H1 (cell line): ENCODE measurements around the gene SCYGR4. TPM values are rescaled to one million over a fixed set of nuclear protein-coding genes. Genes with fewer than 3 reads are reported as not detected.

ENCODE experiments used
- CTCF ChIA-PET: fragments of 300-600 bp; sonication (Branson Sonifier 250); formaldehyde crosslinking; loops from one replicate; lab custom pipeline; 2021; ENCODE audit not compliant: partially characterized antibody; lab: Charles Lee
- POLR2A ChIA-PET: fragments of 300-600 bp; sonication (Branson Sonifier 250); formaldehyde crosslinking; loops from one replicate; lab custom pipeline; 2021; ENCODE audit warnings: inconsistent platforms; ENCODE audit not compliant: partially characterized antibody; lab: Charles Lee
- DNase-seq, 2 experiments: peaks; one replicate each; pipeline versions ENCODE4 v3.0.0 to v3.0.0-alpha.2; 2010 to 2022; ENCODE audit warnings: low spot score in 2 of 2, low read depth in 1 of 2, mixed read lengths in 1 of 2
- FAIRE-seq: peaks from 2 replicates; lab custom pipeline; 2011; peaks lifted over from hg19 to GRCh38; lab: Jason Lieb, UNC
- H2AFZ ChIP-seq: 2 replicates; pipeline ENCODE4 v1.8.1; 2012; ENCODE audit warnings: low read length, inconsistent platforms
- H2AK5ac ChIP-seq: 2 replicates; pipeline ENCODE4 v1.6.1; 2013; ENCODE audit warnings: low read depth, low read length
- H2BK120ac ChIP-seq: replicated peaks from 2 replicates; pipeline ENCODE3; 2013; ENCODE audit warnings: low read depth, low read length, inconsistent platforms
- H2BK12ac ChIP-seq: 2 replicates; pipeline ENCODE4 v1.6.1; 2013; ENCODE audit warnings: low read depth, low read length
- H2BK15ac ChIP-seq: 2 replicates; pipeline ENCODE4 v1.6.1; 2013; ENCODE audit warnings: low read length
- H2BK20ac ChIP-seq: 2 replicates; pipeline ENCODE4 v1.6.1; 2013; ENCODE audit warnings: low read length
- H2BK5ac ChIP-seq: 2 replicates; pipeline ENCODE4 v1.6.1; 2013; ENCODE audit warnings: low read depth, low read length
- H3K14ac ChIP-seq: 2 replicates; pipeline ENCODE4 v1.6.1; 2013; ENCODE audit warnings: inconsistent platforms; ENCODE audit not compliant: insufficient read length
- H3K18ac ChIP-seq: 2 replicates; pipeline ENCODE4 v1.6.1; 2013; ENCODE audit warnings: low read length; ENCODE audit errors: extremely low read depth
- H3K23ac ChIP-seq: 2 replicates; pipeline ENCODE4 v1.6.1; 2013; ENCODE audit warnings: inconsistent platforms; ENCODE audit not compliant: insufficient read length
- H3K23me2 ChIP-seq: 2 replicates; pipeline ENCODE4 v1.6.1; 2013; ENCODE audit warnings: low read depth, low read length
- H3K27ac ChIP-seq: 2 replicates; pipeline ENCODE4 v1.6.1; 2011; ENCODE audit warnings: low read depth, low read length, inconsistent platforms
- H3K27me3 ChIP-seq, 4 experiments: replicated peaks in 1 of 4; 1 replicate in 1 of 4; 2 replicates in 3 of 4; pipeline versions ENCODE4 v1.6.1 to v1.8.1; 2011 to 2013; ENCODE audit warnings: low read length in 3 of 4, mild to moderate bottlenecking in 3 of 4, inconsistent platforms in 2 of 4, mixed read lengths in 2 of 4, moderate library complexity in 1 of 4; ENCODE audit not compliant: control insufficient read depth in 3 of 4, insufficient read depth in 3 of 4; ENCODE audit errors: extremely low read depth in 1 of 4
- H3K36me3 ChIP-seq, 4 experiments: 2 replicates each; pipeline versions ENCODE4 v1.6.1 to v1.8.1; 2011 to 2013; ENCODE audit warnings: mild to moderate bottlenecking in 4 of 4, low read length in 3 of 4, moderate library complexity in 2 of 4, control low read depth in 1 of 4, inconsistent platforms in 1 of 4; ENCODE audit not compliant: insufficient read depth in 4 of 4, control insufficient read depth in 2 of 4
- H3K4ac ChIP-seq: replicated peaks from 2 replicates; pipeline ENCODE3; 2013; ENCODE audit warnings: low read length, low read depth, mixed read lengths, inconsistent platforms; ENCODE audit not compliant: insufficient read length
- H3K4me1 ChIP-seq, 4 experiments: replicated peaks in 1 of 4; 1 replicate in 1 of 4; 2 replicates in 3 of 4; pipeline versions ENCODE4 v1.6.1 to v1.8.1; 2011 to 2013; ENCODE audit warnings: low read length in 3 of 4, inconsistent platforms in 2 of 4, mixed read lengths in 1 of 4; ENCODE audit not compliant: insufficient read depth in 4 of 4, control insufficient read depth in 3 of 4
- H3K4me2 ChIP-seq, 2 experiments: 2 replicates each; pipeline versions ENCODE4 v1.6.1 to v1.8.1; 2011 to 2013; ENCODE audit warnings: low read depth in 2 of 2, low read length in 2 of 2, control low read depth in 1 of 2, inconsistent platforms in 1 of 2, mild to moderate bottlenecking in 1 of 2; ENCODE audit not compliant: insufficient read depth in 1 of 2
- H3K4me3 ChIP-seq, 4 experiments: fragments of 200-600, 300-600 bp in 1 of 4; sonication (generic), shearing (Covaris generic), sonication (Bioruptor Twin) in 1 of 4; 2 replicates each; pipeline versions ENCODE4 v1.5.1 to v1.8.1; 2011 to 2016; ENCODE audit warnings: low read length in 4 of 4, low read depth in 3 of 4, control low read depth in 2 of 4, inconsistent platforms in 2 of 4, mild to moderate bottlenecking in 2 of 4, mixed read lengths in 1 of 4, moderate library complexity in 1 of 4; ENCODE audit not compliant: insufficient read depth in 2 of 4; ENCODE audit errors: extremely low read depth in 1 of 4
- H3K56ac ChIP-seq: replicated peaks from 2 replicates; pipeline ENCODE3; 2013; ENCODE audit warnings: low read depth, mild to moderate bottlenecking, mixed read lengths, low read length, inconsistent platforms; ENCODE audit not compliant: insufficient read length
- H3K79me1 ChIP-seq: 2 replicates; pipeline ENCODE4 v1.6.1; 2013; ENCODE audit warnings: low read depth, low read length, control low read depth
- H3K79me2 ChIP-seq, 2 experiments: 2 replicates each; pipeline versions ENCODE4 v1.6.1 to v1.8.1; 2012 to 2013; ENCODE audit warnings: low read length in 2 of 2, mild to moderate bottlenecking in 2 of 2, inconsistent platforms in 1 of 2; ENCODE audit not compliant: insufficient read depth in 2 of 2, control insufficient read depth in 1 of 2
- H3K9ac ChIP-seq, 4 experiments: replicated peaks in 1 of 4; 1 replicate in 1 of 4; 2 replicates in 3 of 4; pipeline versions ENCODE4 v1.6.1 to v1.8.1; 2011 to 2013; ENCODE audit warnings: low read depth in 3 of 4, low read length in 3 of 4, control low read depth in 2 of 4, mild to moderate bottlenecking in 2 of 4, moderate library complexity in 2 of 4, inconsistent platforms in 1 of 4; ENCODE audit errors: extremely low read depth in 1 of 4
- H3K9me3 ChIP-seq, 2 experiments: 2 replicates each; pipeline versions ENCODE4 v1.6.1 to v1.8.1; 2012 to 2013; ENCODE audit warnings: mild to moderate bottlenecking in 2 of 2, moderate library complexity in 2 of 2, control low read depth in 1 of 2, inconsistent platforms in 1 of 2, low read depth in 1 of 2, low read length in 1 of 2, mixed read lengths in 1 of 2; ENCODE audit not compliant: insufficient read depth in 2 of 2
- H4K20me1 ChIP-seq, 2 experiments: replicated peaks in 1 of 2; 2 replicates each; pipeline versions ENCODE3 to v1.8.1; 2011 to 2013; ENCODE audit warnings: inconsistent platforms in 2 of 2, low read length in 2 of 2, mild to moderate bottlenecking in 1 of 2; ENCODE audit not compliant: insufficient read depth in 2 of 2, control insufficient read depth in 1 of 2
- H4K5ac ChIP-seq: 2 replicates; pipeline ENCODE4 v1.6.1; 2013; ENCODE audit warnings: low read length, low read depth, mixed read lengths, inconsistent platforms; ENCODE audit not compliant: insufficient read length
- H4K8ac ChIP-seq: 2 replicates; pipeline ENCODE4 v1.8.0; 2013; ENCODE audit warnings: mild to moderate bottlenecking, moderate library complexity, low read length, inconsistent platforms; ENCODE audit not compliant: insufficient read depth; ENCODE audit errors: extremely low read depth
- H4K91ac ChIP-seq: replicated peaks from 2 replicates; pipeline ENCODE3; 2013; ENCODE audit warnings: low read length, mixed read lengths, inconsistent platforms; ENCODE audit not compliant: insufficient read length
- EGR1 ChIP-seq: IDR thresholded peaks from 2 replicates; pipeline ENCODE4 v1.6.1; 2011; ENCODE audit warnings: low read depth, low read length, borderline replicate concordance
- TEAD4 ChIP-seq: IDR thresholded peaks from 2 replicates; pipeline ENCODE4 v1.6.1; 2012; ENCODE audit warnings: low read depth, low read length, inconsistent platforms, mixed read lengths
- WGBS, 2 experiments: shearing (Covaris generic) in 1 of 2; methylation state at CpG; one replicate each; pipeline versions ENCODE4 v1.1.6 to v1.1.7; 2013 to 2015; ENCODE audit warnings: low lambda C conversion rate in 2 of 2, mixed read lengths in 2 of 2, inconsistent platforms in 1 of 2, low coverage in 1 of 2, missing lambda C conversion rate in 1 of 2; ENCODE audit not compliant: insufficient replicate concordance in 2 of 2, insufficient coverage in 1 of 2, insufficient read length in 1 of 2; ENCODE audit errors: extremely low coverage in 1 of 2, missing lambda C conversion rate in 1 of 2; 5-methylcytosine and 5-hydroxymethylcytosine counted together
- polyA plus RNA-seq, 7 experiments: library from polyadenylated mRNA; depleted of rRNA in 3 of 7; stranded (reverse) in 5 of 7; unstranded in 2 of 7; fragments of >200 nt in 5 of 7; fragments of 200-250 nt in 2 of 7; gene quantifications; 1 replicate in 5 of 7; 2 replicates in 1 of 7; 4 replicates in 1 of 7; pipeline versions ENCODE4 v1.2.1 to v1.2.3, GENCODE V29; 2011 to 2013; ENCODE audit warnings: missing spikeins in 2 of 7, mixed read lengths in 2 of 7
- total RNA-seq: library from RNA; stranded (reverse); fragmentation: NEBNext Ultra II Directional; extraction: Animal tissue kit (Norgen Biotek cat#: 25700); gene quantifications from 2 replicates; pipeline ENCODE4 v1.2.1, GENCODE V29; 2021

Gene SCYGR4
- total and polyA plus RNA-seq, 2 of the 8 experiments (the other 6 are each of a cell fraction or from before 2014, with no cell fraction given), result not detected

DNA sequence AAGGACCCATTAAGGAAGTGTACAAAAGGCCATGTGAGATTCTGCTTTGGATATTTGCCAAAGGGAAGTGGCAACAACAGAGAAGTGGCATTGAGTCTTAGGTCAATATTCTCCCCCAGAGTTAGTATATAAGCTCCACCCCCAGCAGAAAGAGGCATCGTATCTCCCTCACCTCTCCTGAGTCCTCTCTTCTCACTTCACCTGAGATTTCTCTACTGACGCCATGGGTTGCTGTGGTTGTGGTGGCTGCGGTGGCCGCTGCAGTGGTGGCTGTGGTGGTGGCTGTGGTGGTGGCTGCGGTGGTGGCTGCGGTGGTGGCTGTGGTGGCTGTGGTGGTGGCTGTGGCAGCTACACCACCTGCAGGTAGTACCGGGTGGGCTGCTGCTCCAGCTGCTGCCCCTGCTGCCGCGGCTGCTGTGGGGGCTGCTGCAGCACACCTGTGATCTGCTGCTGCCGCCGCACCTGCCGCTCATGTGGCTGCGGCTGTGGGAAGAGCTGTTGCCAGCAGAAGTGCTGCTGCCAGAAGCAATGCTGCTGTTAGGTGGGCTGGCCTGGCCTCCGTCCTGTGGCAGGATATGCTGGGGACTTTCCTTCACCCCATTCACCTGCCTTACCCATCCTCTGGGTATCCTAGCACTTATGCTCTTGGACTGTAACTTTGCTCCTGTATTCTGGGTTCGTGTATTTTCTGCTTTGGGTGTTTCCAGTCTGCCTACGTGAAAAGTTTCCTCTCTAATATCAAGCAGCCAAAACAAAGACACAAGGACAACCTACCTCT lies 8.5 kb upstream of the SCYGR4 start:
- no peak for TF ChIP-seq TEAD4
- TF ChIP-seq EGR1, result peak; percentile 44; the same call in 1 of the 2 replicates
- Histone ChIP-seq H3K79me1 (no peaks in the 10 kb centered on the region), H3K4ac (no peak overlapping the region), H3K27me3 (no peaks in the 10 kb centered on the region), H2BK20ac (no peak overlapping the region), H2AFZ (no peak overlapping the region), H3K9ac (no peak overlapping the region), H3K4me1 (no peaks in the 10 kb centered on the region), H3K14ac (no peak overlapping the region), H3K56ac (no peak overlapping the region), H3K79me2 (no peaks in the 10 kb centered on the region), H2BK15ac (no peak overlapping the region), H3K27ac (no peak overlapping the region), H3K18ac (no peak overlapping the region), H3K9me3 (no peaks in the 10 kb centered on the region), H4K91ac (no peak overlapping the region), H3K4me3 (no peak overlapping the region), H2AK5ac (no peak overlapping the region), H4K20me1 (no peaks in the 10 kb centered on the region), H3K23ac (no peak overlapping the region), H4K8ac (no peak overlapping the region; the same call in 1 of the 2 replicates), H2BK5ac (no peak overlapping the region), H3K36me3 (no peaks in the 10 kb centered on the region), H3K23me2 (no peaks in the 10 kb centered on the region), H2BK120ac (no peak overlapping the region), H2BK12ac (no peak overlapping the region), H3K4me2 (no peak overlapping the region), H4K5ac (no peak overlapping the region)
- DNase-seq (no peak), FAIRE-seq (no peak)
- ChIA-PET CTCF (interaction anchor here (0.5 to 1.0 kb wide), 4 partner anchors 7 to 483 kb away, joined by 3 read pairs; no protein-coding TSS in a partner anchor), POLR2A (no interaction called here)
- 91% methylated on average over 14 of the region's 16 CpGs; no CpG with 5 or more reads in 1 of the 2 experiments for WGBS, 2 experiments
